GM12872 (cell line): ENCODE results near the gene NRBF2.

Source experiments
- CTCF ChIP-seq: IDR thresholded peaks from 3 replicates; pipeline ENCODE4 v1.5.1; 2011; ENCODE audit warnings: low read depth, mild to moderate bottlenecking, low read length, moderate library complexity; ENCODE audit not compliant: insufficient read depth

Gene NRBF2

GRCh38 chr10:63103971-63104409 is 29.1 kb upstream of the NRBF2 start:
- no peak for TF ChIP-seq CTCF

- no peak for TF ChIP-seq CTCF
These were observed 27.7 kb upstream of the NRBF2 start for GRCh38 chr10:63105225-63106110.

- TF ChIP-seq CTCF: no peak
These were observed 26.9 kb upstream of the NRBF2 start for GRCh38 chr10:63106111-63106755.

- no peak for TF ChIP-seq CTCF
These were observed 25.1 kb upstream of the NRBF2 start for GRCh38 chr10:63107943-63108437.

GRCh38 chr10:63110940-63111339 is 22.2 kb upstream of the NRBF2 start:
- no peak for TF ChIP-seq CTCF

GRCh38 chr10:63114031-63114814 is 18.9 kb upstream of the NRBF2 start:
- TF ChIP-seq CTCF: no peak
